Erythroblast (primary cell): ENCODE measurements around the gene MRPS18C.

Source experiments
- DNase-seq, 2 experiments: peaks; one replicate each; lab custom pipeline; 2025; lab: John Stamatoyannopoulos, UW
- GATA1 ChIP-seq: IDR thresholded peaks from 2 replicates; pipeline ENCODE4 v1.6.1; 2011; ENCODE audit warnings: low read depth, mild to moderate bottlenecking, control low read depth, low read length, moderate library complexity
- POLR2A ChIP-seq: IDR thresholded peaks from 2 replicates; pipeline ENCODE4 v1.6.1; 2011; ENCODE audit warnings: mild to moderate bottlenecking, low read length

The MRPS18C gene

GRCh38 chr4:83455281-83456183 is at the start of gene MRPS18C, which contains the start of gene HELQ:
MRPS18C (plus strand) TSS chr4:83456058; CDS start chr4:83456078, 20 bp downstream.
HELQ (minus strand) TSS chr4:83455823; CDS start chr4:83455693, 130 bp downstream.
- peak; percentile 98 for TF ChIP-seq POLR2A
- TF ChIP-seq GATA1, result no peak
- peak; percentile 97 to 99 for DNase-seq

GRCh38 chr4:83408908-83409307 is 47.0 kb upstream of the MRPS18C start:
- no peak for TF ChIP-seq POLR2A
- no peak for TF ChIP-seq GATA1
- DNase-seq, result no peak

- DNase-seq, result peak in 1 of 2 experiments; percentile 4
Measured at GRCh38 chr4:83413676-83414075, 42.2 kb upstream of the MRPS18C start.

GRCh38 chr4:83417566-83417965 is 38.3 kb upstream of the MRPS18C start:
- DNase-seq, result no peak
- TF ChIP-seq POLR2A, result no peak
- no peak for TF ChIP-seq GATA1

More at GRCh38 chr4:83413676-83414075, 42.2 kb upstream of the MRPS18C start:
- no peak for TF ChIP-seq GATA1
- no peak for TF ChIP-seq POLR2A

- TF ChIP-seq GATA1 (no peak), POLR2A (no peak)
- no peak for DNase-seq
Measured at GRCh38 chr4:83418211-83418610, 37.6 kb upstream of the MRPS18C start.

GRCh38 chr4:83431200-83431599 is 24.7 kb upstream of the MRPS18C start:
- no peak for DNase-seq
- TF ChIP-seq GATA1, result no peak
- no peak for TF ChIP-seq POLR2A

GRCh38 chr4:83436680-83437079 is 19.2 kb upstream of the MRPS18C start:
- no peak for TF ChIP-seq POLR2A
- TF ChIP-seq GATA1, result no peak
- DNase-seq, result no peak

GRCh38 chr4:83438719-83439118 is 17.1 kb upstream of the MRPS18C start:
- TF ChIP-seq GATA1 (no peak), POLR2A (no peak)
- no peak for DNase-seq

- DNase-seq, result no peak
- TF ChIP-seq GATA1 (no peak), POLR2A (no peak)
Measured at GRCh38 chr4:83440148-83440814, 15.6 kb upstream of the MRPS18C start.

GRCh38 chr4:83440899-83441298 is 15.0 kb upstream of the MRPS18C start:
- no peak for DNase-seq
- TF ChIP-seq POLR2A, result no peak
- no peak for TF ChIP-seq GATA1

GRCh38 chr4:83449009-83449408 is 6.8 kb upstream of the MRPS18C start:
- DNase-seq, result no peak
- TF ChIP-seq POLR2A (no peak), GATA1 (no peak)

- TF ChIP-seq POLR2A, result no peak
- no peak for TF ChIP-seq GATA1
- DNase-seq, result peak; percentile 61 to 64
Measured at GRCh38 chr4:83454686-83455085, 1.2 kb upstream of the MRPS18C start.

GRCh38 chr4:83456184-83456501 is 285 bp downstream of the MRPS18C start:
- DNase-seq, result no peak
- TF ChIP-seq POLR2A (peak; percentile 44), GATA1 (no peak)

- DNase-seq, result no peak
Measured at GRCh38 chr4:83473423-83473822, 17.6 kb downstream of the MRPS18C start.

GRCh38 chr4:83473966-83474365 is 18.1 kb downstream of the MRPS18C start:
- no peak for TF ChIP-seq POLR2A
- TF ChIP-seq GATA1, result no peak
- no peak for DNase-seq

More at GRCh38 chr4:83473423-83473822, 17.6 kb downstream of the MRPS18C start:
- TF ChIP-seq GATA1 (no peak), POLR2A (no peak)
